Large intestine (tissue), 12 donors: ENCODE measurements around the gene SLC29A2. TPM values are rescaled to one million over a fixed set of nuclear protein-coding genes. Genes with fewer than 3 reads are reported as not detected.

Experiments used
- DNase-seq, 2 donors: peaks; one replicate each; pipeline versions ENCODE4 v3.0.0 to v3.0.0-alpha.2; 2013
- H3K27ac ChIP-seq: one replicate; pipeline ENCODE4 v1.5.1; 2013; ENCODE audit warnings: low read length
- H3K27me3 ChIP-seq: 2 replicates; pipeline ENCODE4 v1.6.1; 2013; ENCODE audit warnings: low read length; ENCODE audit not compliant: control insufficient read depth, insufficient read depth
- H3K36me3 ChIP-seq: 2 replicates; pipeline ENCODE4 v1.6.1; 2013; ENCODE audit warnings: low read length; ENCODE audit not compliant: control insufficient read depth, insufficient read depth
- H3K4me1 ChIP-seq: one replicate; pipeline ENCODE4 v1.6.1; 2013; ENCODE audit warnings: low read length; ENCODE audit not compliant: control insufficient read depth, insufficient read depth
- H3K4me3 ChIP-seq: one replicate; pipeline ENCODE4 v1.5.1; 2013; ENCODE audit warnings: low read length
- H3K9me3 ChIP-seq: one replicate; pipeline ENCODE4 v1.6.1; 2013; ENCODE audit warnings: mild to moderate bottlenecking, low read depth, low read length, moderate library complexity; ENCODE audit not compliant: control insufficient read depth
- WGBS: methylation state at CpG from one replicate; pipeline ENCODE4 v1.1.5; 2013; ENCODE audit warnings: low lambda C conversion rate; ENCODE audit not compliant: insufficient coverage; 5-methylcytosine and 5-hydroxymethylcytosine counted together
- long read RNA-seq, 11 donors: transcript quantifications; one replicate each; lab custom pipeline, GENCODE V29; 2026
- polyA plus RNA-seq: library from polyadenylated mRNA; unstranded; fragments of 120-200 nt; gene quantifications from one replicate; pipeline ENCODE4 v1.2.1, GENCODE V29; 2013

SLC29A2 gene, protein sequence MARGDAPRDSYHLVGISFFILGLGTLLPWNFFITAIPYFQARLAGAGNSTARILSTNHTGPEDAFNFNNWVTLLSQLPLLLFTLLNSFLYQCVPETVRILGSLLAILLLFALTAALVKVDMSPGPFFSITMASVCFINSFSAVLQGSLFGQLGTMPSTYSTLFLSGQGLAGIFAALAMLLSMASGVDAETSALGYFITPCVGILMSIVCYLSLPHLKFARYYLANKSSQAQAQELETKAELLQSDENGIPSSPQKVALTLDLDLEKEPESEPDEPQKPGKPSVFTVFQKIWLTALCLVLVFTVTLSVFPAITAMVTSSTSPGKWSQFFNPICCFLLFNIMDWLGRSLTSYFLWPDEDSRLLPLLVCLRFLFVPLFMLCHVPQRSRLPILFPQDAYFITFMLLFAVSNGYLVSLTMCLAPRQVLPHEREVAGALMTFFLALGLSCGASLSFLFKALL
- polyA plus RNA-seq: 13.2 TPM
- long read RNA-seq, donor 1: 0 reads
- long read RNA-seq, donor 2, partial matches to known transcripts: 23 of 23 reads
- long read RNA-seq, donor 2, other reads (novel, unspliced or antisense): 0 of 23 reads
- long read RNA-seq, donor 3: 0 reads
- long read RNA-seq, donor 4: 0 reads
- long read RNA-seq, donor 5: 0 reads
- long read RNA-seq, donor 6: 0 reads
- long read RNA-seq, donor 7, partial matches to known transcripts: 0 of 1 reads
- long read RNA-seq, donor 7, other reads (novel, unspliced or antisense): 0 of 1 reads
- long read RNA-seq, donor 8, partial matches to known transcripts: 0 of 1 reads
- long read RNA-seq, donor 8, other reads (novel, unspliced or antisense): 0 of 1 reads
- long read RNA-seq, donor 9: 0 reads
- long read RNA-seq, donor 10: 0 reads
- long read RNA-seq, donor 11: 0 reads

DNA sequence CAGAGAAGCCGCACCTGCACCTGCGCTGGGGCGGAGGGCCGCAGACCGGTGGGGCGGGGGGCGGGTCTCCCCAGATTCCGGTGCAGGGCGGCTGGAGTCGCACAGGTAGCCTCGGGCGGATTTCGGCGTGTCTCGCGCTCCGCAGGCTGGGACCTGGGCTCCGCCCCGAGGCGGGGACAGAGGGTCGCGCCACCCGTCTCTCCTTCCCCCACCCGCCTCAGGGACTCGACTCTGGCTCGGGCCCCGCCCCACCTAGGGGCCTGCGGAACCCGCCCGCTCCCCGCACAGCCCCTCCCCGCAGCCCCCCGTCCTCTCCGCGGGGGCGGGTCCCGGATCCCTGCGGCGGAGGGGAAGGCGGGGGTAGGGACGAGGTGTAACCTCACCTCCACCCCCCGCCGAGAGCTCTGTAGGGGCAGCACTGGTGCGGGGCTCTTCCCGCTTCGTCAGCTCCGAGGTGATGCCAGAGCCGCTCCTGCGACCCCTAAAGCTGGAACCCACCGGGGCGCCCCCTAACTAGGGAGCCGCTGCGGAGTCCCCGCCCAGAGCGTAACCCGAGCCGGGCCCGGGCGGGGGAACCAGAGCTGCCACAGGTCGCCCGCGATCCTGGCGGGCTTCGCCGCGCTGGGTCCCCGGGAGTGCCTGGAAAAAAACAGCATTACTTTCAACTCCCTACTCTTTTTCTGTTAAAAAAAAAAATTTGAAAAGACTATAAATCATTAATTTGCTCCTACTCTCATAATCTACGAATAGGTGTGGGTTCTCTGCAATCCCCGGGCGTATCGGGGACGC lies at the start of gene SLC29A2:
SLC29A2 (minus strand) TSS at position 134 of the 789 bp plus-strand sequence. CDS start 169 bp downstream, outside the sequence.
- peak in 1 of 2 donors; percentile 75 for DNase-seq
- WGBS: no CpG with 5 or more reads among the region's 72 CpGs
- peaks cover 8% of the 10 kb centered on the region for H3K27me3 ChIP-seq

DNA sequence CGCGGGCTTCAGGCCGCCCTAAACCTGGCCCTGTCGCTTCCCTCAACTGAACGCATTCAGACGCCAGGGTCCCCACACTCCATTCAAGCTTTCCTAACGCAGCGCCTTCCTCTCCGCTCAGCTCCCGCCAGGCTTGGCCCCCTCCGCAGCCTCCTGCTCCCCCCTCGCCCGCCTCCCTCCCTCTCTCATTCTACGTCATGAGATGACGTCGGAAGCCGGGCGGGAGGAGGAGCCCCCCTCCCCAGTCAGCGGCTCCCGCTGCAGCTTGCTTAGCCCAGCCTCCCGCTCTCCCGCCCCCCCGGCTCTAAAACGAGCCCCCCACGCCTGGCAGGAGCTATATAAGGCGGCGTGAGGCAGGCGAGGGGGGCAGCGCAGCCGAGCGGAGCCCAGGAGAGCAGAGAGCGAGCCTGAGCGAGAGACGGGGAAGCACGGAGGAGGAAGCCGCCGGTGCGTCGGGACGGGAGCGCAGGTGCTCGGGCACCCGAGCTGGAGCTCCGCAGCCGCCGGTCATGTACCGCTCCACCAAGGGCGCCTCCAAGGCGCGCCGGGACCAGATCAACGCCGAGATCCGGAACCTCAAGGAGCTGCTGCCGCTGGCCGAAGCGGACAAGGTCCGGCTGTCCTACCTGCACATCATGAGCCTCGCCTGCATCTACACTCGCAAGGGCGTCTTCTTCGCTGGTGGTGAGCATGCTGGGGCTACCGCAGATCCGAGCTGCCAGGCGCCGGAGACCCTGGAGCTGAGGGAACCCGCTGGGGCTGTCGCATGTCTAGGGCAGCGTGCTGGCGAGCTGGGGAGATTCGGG lies 49.3 kb upstream of the SLC29A2 start, which contains the start of gene NPAS4:
NPAS4 (plus strand) TSS at position 365 of the 806 bp plus-strand sequence; CDS start at position 510, 145 bp downstream.
- no CpG with 5 or more reads among the region's 71 CpGs for WGBS
- no peaks in the 10 kb centered on the region for H3K36me3 ChIP-seq
- H3K4me3 ChIP-seq: no peak within 1 kb of the TSS
- no peak within 1 kb of the TSS for H3K27ac ChIP-seq
- H3K27me3 ChIP-seq: peaks cover 31% of the 10 kb centered on the region
- H3K9me3 ChIP-seq: peaks cover 18% of the 10 kb centered on the region
- DNase-seq: no peak
- H3K4me1 ChIP-seq: no peaks in the 10 kb centered on the region

More for the DNA sequence above, at the start of gene SLC29A2:
- Histone ChIP-seq H3K9me3 (no peaks in the 10 kb centered on the region), H3K4me1 (peaks cover 9% of the 10 kb centered on the region), H3K4me3 (peak within 1 kb of the TSS; percentile 46), H3K36me3 (peaks cover 14% of the 10 kb centered on the region), H3K27ac (peak within 1 kb of the TSS; percentile 91)

DNA sequence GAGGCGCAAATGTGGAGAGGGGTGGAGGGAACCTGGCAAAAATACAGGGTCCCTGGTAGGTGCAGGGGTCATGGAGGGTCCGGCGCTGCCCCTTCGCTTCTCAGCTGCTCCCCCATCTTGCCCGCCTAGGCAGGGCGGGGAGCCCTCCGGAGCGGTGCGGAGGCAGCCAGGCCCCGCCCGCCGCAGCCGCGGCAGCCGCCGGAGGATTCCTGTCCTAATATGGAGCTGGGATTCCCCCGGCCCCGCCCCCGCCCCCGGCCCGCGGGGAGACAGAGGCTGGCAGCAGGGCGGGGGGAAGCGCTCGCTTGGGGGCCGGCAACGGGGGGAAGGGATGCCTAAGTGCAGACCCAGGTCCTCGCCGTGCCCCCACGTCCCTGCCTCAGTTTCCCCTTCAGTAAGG lies 48.3 kb upstream of the SLC29A2 start:
- H3K27me3 ChIP-seq: peaks cover 31% of the 10 kb centered on the region
- no peaks in the 10 kb centered on the region for H3K4me1 ChIP-seq
- H3K4me3 ChIP-seq: no peak overlapping the region
- H3K36me3 ChIP-seq: no peaks in the 10 kb centered on the region
- H3K27ac ChIP-seq: no peak overlapping the region
- H3K9me3 ChIP-seq: peaks cover 18% of the 10 kb centered on the region
- WGBS: no CpG with 5 or more reads among the region's 30 CpGs
- no peak for DNase-seq

DNA sequence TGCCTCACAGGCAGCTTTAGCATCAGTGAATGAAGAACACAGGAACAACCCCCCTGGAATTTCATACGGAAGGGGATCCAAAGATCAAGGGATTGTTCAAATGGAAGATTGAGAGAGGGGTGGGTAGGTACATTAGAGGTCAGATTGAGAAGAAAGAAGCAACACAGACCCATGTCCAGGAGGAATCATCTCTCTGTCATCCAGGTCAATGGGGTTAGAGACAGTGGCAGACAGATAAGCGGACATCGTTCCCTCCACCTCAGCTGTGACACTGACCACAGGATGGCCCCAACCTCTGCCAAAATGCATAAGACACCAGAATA lies 47.4 kb upstream of the SLC29A2 start:
- WGBS: no CpG with 5 or more reads among the region's 3 CpGs
- H3K9me3 ChIP-seq: peaks cover 18% of the 10 kb centered on the region
- no peak overlapping the region for H3K4me3 ChIP-seq
- H3K27ac ChIP-seq: no peak overlapping the region
- no peaks in the 10 kb centered on the region for H3K4me1 ChIP-seq
- H3K36me3 ChIP-seq: no peaks in the 10 kb centered on the region
- DNase-seq: no peak
- H3K27me3 ChIP-seq: peaks cover 34% of the 10 kb centered on the region

DNA sequence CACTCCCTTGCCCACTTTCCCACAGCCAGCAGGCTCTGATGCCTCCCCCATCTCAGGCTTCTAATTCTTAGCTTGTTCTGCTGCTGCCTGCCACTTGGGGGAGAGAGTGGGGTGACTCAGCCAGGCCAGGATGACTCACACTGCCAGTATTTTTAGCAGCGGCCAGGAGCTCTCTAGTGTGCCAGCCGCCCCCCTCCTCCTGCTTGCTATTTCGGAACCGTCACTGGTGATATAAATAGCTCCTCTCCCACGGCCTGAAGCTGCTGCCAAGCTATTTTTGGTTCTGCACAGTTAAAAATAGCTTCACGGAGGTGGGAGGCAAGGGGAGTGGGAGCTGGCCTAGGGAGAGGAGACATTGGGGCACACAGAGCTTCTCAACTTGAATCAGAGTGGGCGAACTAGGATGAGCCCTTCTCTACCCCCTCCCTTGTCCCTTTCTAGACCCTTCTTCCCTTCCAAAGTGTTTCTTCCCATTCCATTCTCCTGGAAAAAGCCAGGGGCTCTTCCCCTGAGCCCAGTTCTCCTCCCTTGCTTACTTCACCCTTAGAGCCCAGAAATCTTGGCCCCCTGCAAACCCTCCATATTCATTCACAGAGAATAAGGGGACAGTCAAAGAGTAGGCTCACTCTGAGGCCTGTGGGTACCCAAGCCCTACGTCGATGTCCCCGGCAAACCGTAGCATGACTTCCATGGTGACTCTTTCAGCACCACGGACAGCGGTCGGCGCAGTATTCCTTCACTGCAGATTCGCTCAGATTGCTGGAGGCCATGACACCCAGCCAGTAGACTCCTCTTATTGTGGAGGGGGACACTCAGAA lies 46.8 kb upstream of the SLC29A2 start:
- H3K9me3 ChIP-seq: peaks cover 18% of the 10 kb centered on the region
- no peaks in the 10 kb centered on the region for H3K36me3 ChIP-seq
- H3K27me3 ChIP-seq: peaks cover 36% of the 10 kb centered on the region
- peak; percentile 28 to 50 for DNase-seq
- peak overlapping the region; percentile 30 for H3K27ac ChIP-seq
- WGBS: no CpG with 5 or more reads among the region's 16 CpGs
- H3K4me3 ChIP-seq: no peak overlapping the region
- no peaks in the 10 kb centered on the region for H3K4me1 ChIP-seq

DNA sequence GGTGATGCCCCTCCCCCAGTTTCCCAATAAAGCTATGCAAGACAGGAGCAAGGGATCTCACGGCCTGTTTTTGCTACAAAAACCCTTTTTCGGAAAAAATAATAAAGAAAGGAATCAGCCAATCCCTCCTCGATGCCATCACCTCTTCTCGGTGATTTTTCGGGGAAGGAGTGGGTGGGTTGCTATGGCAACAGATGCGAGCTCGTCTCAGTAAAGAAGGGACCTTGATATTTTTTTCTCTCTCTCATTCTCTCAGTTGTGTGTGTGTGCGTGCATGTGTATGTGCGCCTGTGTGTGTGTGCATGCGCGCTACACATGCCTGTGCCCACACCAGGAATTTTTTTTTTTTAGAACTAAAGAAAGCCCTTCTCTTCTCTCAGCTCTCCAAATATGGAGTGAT lies 45.4 kb upstream of the SLC29A2 start:
- H3K27ac ChIP-seq: no peak overlapping the region
- peaks cover 14% of the 10 kb centered on the region for H3K9me3 ChIP-seq
- WGBS: no CpG with 5 or more reads among the region's 11 CpGs
- DNase-seq: no peak
- H3K27me3 ChIP-seq: peaks cover 36% of the 10 kb centered on the region
- H3K4me3 ChIP-seq: no peak overlapping the region
- H3K36me3 ChIP-seq: no peaks in the 10 kb centered on the region
- H3K4me1 ChIP-seq: no peaks in the 10 kb centered on the region

DNA sequence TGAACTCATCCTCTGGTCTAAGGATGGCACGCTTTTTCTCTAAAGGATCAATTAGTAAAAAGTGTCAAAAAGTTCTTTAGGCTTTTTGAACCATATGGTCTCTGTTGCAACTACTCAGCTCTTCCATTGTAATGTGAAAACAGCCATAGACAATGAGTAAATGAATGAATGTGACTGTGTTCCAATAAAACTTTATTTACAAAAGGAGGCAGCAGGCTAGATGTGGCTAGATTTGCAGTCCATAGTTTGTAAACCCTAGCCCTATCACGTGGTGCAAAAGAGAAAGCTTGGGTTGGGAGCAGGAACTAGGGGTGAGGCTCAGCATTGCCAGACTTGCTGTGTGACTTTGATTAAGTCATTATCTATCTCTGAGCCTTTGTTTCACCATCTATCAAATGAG lies 43.9 kb upstream of the SLC29A2 start:
- Histone ChIP-seq H3K4me1 (no peaks in the 10 kb centered on the region), H3K4me3 (no peak overlapping the region), H3K27me3 (peaks cover 39% of the 10 kb centered on the region), H3K9me3 (peaks cover under 1% of the 10 kb centered on the region), H3K27ac (no peak overlapping the region), H3K36me3 (no peaks in the 10 kb centered on the region)
- no peak for DNase-seq
- WGBS: no CpG with 5 or more reads among the region's 2 CpGs

DNA sequence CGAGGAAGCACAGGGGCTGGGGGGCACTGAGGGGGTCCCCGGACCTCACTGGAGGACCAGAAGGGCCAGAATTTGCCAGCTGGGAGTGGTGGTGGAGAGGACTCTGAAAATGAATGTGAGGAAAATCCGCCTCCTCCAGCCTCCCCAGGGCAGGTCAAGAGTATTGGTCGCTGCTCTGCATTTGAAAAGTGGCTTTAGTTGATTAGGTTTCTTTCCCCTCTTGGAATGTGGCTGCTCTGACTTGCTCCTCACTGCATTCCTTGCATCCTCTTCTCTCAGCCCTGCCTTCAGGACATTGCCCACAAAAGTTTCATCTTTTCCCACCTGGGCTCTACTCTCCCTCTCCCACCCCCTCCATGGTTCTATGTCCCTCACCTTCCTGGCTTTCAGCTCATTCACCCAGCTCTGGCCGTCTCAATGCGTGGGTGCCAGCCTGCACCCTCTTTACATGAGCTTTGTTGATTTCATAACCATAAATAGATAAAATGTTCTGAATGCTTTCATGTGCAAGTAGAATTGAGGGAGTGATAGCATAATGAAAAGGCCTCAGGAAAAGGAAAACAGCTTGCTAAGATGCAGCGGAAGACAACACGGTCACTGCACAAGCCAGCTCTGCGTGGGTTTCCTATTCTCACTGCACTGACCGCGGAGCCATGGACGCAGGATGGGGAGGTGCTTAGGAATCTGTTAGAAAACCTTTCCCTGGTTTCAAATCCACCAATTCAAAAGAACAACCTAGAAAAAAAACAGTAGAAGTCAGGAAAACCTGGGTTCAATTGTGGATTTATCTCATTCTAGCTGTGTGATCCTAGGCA lies 42.8 kb upstream of the SLC29A2 start:
- no peaks in the 10 kb centered on the region for H3K9me3 ChIP-seq
- no peaks in the 10 kb centered on the region for H3K4me1 ChIP-seq
- peaks cover 40% of the 10 kb centered on the region for H3K27me3 ChIP-seq
- no peak overlapping the region for H3K27ac ChIP-seq
- H3K36me3 ChIP-seq: no peaks in the 10 kb centered on the region
- DNase-seq: no peak
- WGBS: 70% methylated on average over 3 of the region's 12 CpGs
- no peak overlapping the region for H3K4me3 ChIP-seq
